Stimulated activated CD8-positive, alpha-beta memory T cell treated with anti-CD3 and anti-CD28 coated beads, Interleukin-4, amount 100 ng/mL, for 24 hours (primary cell): ENCODE measurements around the gene IFNL2.
"Not testable (repeated sequence)": the region's sequence is repeated elsewhere in the genome, so short reads cannot be mapped to it uniquely, and the experiment has no call there.

Experiments
- DNase-seq: peaks from one replicate; pipeline ENCODE4 v3.0.0-alpha.2; 2020; ENCODE audit warnings: low read depth

The IFNL2 gene

DNA sequence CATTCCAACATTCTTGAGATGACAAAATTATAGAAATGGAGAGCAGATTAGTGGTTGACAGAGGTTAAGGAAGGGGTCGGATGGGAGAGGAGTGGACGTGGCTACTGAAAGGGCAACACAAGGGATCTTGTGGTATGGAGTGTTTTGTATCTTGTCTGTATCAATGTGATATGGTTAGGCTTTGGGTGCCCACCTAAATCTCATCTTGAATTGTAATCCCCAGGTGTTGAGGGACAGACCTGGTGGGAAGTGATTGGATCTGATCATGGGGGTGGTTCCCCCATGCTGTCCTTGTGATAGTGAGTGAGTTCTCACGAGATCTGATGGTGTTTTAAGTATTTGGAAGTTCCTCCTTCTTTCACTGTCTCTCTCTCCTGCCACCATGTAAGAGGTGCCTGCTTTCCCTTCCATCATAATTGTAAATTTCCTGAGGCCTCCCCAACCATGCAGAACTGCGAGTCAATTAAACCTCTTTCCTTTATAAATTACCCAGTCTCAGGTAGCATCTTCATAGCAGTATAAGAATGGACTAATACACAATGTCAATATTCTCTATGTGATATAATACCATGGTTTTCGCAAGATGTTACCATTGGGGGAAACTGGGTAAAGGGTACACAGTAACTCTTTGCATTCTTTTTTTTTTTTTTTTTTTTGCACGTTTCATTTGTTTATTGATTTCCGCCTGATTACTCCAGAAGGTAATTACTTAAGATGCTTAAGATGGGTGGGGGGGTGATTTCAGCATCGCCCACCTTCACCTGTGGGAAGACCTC, 14.6 kb upstream of the IFNL2 start:
- no peak for DNase-seq

DNA sequence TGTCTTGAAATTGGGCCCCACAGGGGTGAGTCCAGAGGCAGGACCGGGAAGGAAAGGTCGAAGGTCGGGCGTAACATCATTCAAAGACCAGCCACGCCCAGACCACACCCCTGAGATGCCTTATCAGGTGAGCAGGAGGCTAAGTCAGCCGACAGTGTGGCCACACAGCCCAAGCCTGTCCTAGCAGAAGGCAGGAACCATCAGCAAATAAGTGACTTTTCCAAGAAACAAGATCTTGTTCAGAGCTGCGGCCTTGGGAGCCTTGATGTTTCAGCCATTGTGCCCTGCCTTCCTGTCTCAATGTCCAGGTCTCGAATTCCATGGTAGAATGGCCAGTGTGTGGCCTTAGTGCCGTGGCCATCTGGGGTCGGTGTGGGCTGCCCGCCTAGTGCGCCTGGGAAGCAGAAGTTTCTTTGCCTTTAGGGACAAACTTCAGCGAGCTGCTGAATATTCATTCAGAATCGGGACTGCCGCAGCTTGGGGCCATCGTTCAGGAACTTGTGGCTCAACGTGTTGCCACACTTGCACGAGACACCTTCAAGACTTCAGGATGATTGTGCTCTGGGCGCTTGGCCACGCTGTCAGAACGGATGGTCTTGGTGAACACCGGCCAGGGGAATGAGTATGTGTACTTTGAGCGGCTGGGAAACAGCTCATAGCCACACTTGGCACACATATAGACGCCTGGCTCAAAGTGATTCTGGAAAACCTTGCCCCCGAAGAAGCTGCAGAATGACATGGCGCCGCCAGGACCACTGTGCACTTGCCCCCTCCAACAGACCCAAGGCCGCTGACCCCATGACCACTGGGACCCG, 13.5 kb upstream of the IFNL2 start:
- DNase-seq, result no peak

DNA sequence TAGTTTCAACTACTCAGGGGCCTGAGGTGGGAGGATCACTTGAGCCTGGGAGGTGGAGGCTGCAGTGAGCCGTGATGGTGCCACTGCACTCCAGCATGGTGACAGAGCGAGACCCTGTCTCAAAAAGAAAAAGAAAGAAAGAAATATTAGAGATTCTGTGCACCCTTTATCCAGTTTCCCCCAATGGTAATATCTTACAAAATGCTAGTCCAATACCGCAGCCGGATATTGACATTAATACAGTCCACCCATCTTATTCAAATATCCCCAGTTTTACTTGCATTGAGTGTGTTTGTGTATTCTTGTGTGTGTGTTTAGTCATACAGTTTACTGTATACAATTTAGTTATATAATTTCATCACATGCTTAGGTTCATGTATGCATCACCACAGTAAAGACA, 11.0 kb upstream of the IFNL2 start:
- DNase-seq, result no peak

DNA sequence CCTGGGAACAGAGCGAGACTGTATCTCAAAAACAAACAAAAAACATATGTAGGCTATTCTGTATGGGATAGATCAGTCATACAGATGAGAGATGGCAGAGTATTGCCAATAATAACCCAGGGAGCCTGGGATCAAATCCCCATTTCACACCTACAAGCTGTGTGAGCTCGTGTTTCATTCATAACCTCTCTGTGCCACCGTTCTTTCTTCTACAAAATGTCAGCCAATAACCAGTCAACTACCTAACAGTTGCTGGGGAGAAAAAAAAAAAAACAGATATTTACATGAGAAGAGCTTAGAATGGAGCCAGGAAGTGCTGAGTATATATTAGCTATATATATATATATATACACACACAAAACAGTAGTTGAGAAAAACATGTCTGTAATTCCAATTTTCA, 6.5 kb upstream of the IFNL2 start:
- DNase-seq, result no peak

DNA sequence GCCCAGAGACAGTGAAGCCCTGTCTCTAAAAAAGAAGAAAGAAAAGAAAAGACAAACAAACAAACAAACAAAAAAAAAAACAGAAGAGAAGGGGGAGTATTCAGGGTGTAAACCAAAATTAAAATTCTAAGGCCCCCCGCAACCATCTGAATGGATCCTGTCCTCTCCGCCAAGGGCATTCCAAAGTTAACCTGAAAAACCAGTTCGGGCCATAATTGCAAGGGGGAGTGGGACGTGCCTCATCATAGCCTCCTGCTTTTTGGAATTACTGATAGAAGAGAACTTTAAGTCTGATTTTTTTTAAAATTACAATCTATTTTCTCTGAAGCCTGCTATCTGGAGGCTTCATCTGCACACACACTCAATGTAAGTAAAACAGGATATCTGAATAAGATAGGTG, 5.7 kb upstream of the IFNL2 start:
- no peak for DNase-seq

DNA sequence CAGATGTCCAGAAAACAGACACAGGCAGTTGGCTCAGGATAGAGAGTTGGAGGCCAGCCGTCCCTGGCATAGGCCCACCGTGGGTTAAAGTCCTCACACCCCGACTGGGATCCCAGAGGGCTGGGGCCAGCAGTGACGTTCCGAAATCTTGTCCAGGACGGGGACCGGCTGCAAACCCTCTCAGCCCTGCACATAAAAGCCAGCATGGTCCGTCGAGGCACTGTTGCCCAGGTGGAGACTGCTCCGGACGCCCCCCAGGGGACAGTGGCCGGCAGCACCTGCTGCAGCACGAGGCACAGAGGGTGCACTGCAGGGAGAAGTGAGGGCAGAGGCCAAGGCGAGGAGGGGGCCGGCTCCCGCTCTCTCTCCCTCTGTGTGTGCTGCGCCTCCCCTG, 4.3 kb upstream of the IFNL2 start:
- no peak for DNase-seq

DNA sequence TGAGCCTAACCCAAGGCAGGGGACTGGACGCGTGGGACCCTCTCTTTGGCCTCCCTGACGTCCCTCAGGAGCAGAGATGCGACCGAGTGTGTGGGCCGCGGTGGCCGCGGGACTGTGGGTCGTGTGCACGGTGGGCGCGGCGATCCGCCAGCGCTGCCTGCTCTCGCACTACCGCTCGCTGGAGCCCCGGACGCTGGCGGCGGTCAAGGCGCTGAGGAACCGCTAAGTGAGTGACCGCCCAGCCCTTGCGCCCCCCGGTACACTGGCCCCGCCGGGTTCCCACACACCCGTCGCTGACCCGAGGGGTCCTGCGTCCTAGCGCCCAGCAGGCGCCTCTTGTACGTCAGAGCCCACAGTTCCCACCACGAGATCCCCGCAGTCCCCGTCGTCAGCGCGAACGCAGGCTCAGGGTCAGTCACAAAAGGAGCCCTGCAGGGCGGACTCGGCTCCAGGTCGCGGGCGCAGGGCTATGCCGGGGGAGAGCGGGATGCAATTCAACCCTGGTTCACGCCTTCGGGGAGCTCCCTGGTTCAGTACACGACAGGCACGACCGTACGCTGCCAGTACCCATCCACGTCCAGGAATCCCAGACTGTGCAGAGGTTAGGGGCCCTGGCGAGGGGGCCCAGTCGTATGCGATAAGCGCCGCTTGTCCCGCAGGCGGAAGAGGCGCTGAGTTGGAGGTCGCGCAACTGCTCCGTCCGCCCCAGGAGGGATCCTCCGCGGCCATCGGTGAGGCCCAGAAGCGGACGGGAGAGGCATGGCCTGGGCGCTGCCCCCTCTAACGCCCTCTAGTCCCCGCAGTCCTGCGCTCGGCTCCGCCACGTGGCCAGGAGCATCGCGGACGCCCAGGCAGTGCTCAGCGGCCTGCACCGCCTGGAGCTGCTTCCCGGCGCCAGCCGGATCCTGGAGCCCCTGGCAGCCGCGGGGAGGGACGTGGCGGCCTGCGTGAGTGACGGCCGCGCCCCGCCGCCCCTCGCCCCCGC, 3.6 kb upstream of the IFNL2 start:
- no peak for DNase-seq

DNA sequence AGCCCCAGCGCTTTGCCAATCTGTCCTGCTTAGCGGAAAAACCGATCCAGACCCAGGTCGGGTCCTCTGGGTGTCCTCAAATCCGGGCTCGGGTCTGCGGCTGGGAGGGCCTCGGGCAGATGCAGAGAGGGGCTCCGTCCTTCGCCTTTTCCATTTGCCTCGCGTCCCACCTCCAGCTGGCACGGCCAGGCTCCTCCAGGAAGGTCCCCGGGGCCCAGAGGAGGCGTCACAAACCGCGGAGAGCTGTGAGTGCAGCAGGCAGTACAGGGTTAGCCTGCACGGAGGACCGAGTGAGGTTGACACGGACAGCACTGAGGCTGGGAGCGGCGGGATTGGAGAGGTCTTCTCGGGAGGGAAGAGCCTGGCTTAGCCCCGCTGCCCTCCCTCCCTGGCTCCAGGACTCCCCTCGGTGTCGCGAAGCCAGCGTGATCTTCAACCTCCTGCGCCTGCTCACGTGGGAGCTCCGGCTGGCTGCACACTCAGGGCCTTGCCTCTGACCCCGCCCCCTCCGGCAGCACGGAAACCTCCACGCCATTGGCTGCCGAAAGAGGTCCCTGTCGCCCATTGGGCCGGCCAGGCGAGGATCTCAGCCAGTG, 2.8 kb upstream of the IFNL2 start:
- no peak for DNase-seq

DNA sequence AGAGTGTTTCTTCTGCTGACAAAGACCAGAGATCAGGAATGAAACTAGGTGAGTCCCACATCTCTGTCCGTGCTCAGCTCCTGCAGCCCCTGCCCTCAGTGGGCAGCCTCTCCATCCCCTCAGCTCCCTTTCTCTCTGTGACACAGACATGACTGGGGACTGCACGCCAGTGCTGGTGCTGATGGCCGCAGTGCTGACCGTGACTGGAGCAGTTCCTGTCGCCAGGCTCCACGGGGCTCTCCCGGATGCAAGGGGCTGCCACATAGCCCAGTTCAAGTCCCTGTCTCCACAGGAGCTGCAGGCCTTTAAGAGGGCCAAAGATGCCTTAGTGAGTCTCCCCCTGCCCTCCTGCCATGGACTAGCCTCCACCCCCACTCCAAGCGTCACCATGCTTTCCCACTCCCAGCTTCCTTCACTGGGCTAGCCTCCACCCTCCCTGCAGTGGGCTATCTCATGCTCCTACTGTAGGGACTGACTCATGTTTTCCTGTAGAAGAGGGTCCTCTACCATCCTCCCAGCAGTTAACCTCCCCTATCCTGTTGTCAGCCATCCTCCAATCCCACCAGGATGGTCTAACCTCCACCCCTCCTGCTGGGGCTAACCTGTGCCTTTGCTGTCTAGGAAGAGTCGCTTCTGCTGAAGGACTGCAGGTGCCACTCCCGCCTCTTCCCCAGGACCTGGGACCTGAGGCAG, 481 bp downstream of the IFNL2 start:
- not testable (repeated sequence) for DNase-seq

DNA sequence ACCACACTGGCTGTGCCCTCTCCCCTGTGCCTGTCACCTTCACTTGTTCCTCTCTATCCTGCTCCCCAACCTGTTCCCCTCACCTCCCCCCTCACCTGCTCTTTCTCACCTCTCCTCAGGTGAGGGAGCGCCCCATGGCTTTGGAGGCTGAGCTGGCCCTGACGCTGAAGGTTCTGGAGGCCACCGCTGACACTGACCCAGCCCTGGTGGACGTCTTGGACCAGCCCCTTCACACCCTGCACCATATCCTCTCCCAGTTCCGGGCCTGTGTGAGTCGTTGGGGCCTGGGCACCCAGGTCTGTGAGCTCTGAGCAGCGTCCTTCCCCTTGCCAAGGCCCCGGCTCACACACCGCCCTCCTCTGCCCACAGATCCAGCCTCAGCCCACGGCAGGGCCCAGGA, 1.2 kb downstream of the IFNL2 start:
- DNase-seq, result not testable (repeated sequence)

DNA sequence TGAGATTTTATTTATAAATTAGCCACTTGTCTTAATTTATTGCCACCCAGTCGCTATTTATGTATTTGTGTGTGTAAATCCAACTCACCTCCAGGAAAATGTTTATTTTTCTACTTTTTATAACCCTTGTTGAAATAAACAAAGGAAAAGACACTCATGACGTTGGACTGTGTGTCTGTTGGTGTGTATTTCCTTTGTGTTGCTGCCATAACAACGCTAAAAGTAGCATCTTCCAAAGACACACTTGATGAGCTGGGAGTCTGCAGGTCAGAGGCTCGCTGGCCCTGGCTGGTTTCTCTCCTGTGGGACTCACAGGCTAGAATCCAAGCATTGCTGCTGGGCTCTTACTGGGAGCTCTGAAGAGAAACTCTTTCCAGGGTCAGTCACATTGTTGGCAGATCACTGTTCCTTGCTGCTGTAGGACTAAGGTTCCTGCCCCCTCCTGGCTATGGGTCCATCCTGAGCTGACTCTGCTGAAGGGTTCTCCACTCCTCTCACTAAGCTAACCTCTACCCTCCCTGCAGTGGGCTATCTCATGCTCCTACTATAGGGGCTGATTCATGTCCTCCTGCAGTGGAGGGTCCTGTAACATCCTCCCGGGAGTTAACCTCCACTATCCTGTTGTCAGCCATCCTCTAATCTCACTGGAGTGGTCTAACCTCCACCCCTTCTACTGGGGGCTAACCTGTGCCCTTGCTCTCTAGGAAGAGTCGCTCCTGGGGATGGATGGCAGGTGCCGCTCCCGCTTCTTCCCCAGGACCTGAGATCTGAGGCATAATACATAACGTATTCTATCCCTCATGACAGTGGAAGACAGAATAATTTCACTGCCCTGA, 2.1 kb downstream of the IFNL2 start:
- DNase-seq, result no peak

DNA sequence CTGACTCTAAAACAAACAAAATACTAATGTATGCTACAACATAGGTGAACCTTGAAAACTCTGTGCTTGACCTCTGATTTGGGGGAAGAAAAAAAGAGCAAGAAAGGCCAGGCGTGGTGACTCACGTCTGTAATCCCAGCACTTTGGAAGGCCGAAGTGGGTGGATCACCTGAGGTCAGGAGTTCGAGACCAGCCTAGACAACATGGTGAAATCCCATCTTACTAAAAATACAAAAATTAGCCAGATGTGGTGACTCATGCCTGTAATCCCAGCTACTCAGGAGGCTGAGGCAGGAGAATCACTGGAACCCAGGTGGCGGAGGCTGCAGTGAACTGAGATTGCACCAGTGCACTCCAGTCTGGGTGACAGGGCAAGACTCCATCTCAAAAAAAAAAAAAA, 5.7 kb downstream of the IFNL2 start:
- not testable (repeated sequence) for DNase-seq

DNA sequence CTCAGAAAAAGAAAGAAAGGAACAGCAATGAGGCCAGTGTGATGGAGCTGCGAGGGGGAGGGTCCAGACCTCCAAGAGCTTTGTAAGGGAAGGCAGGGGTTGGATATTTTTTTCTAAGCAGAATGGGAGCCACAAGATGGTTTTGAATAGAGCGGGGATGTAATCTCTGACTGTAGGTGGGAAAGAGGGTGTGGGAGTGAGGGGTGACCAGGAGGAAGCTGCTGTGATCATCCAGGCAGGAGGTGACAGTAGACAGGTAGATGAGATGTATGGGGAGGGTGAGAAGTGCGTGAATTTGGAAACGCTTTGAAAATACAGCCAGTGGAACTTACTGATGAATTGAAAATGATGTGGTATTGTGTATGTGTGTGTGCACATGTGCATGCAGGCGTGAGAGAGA, 7.4 kb downstream of the IFNL2 start:
- DNase-seq, result no peak

DNA sequence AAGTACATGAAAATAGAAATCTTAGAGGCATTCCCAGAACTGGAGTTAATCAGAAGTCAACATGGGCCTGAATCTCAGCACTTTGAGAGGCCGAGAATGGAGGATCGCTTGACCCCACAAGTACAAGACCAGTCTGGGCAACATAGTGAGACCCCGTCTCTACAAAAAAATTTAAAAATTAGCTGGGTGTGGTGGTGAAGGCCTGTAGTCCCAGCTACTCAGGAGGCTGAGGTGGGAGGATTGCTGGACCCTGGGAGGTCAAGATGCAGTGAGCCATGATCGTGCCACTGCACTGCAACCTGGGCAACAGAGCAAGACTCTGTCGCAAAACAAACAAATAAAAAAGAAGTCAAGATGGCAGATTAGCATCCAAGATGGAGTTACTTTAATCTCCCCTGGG, 8.5 kb downstream of the IFNL2 start:
- DNase-seq, result no peak

DNA sequence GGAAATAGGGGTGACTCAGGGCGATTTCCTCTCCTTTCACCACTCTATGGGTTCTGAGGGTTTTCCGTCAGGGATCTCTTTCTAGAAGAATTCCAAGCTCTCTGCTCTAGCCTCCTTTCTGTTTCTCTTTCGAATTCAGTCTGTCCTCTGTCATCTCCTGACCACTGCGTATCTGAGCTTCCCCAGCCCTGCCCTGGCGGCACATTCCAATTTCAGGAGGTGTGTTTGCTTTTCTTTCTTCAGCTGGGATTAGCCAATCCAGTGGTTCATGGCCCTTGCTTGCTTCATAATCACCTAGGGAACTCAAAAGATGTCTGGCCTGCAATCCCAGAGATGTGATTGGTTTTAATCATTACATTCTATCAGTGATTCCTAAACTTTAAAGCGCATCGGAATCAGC, 9.4 kb downstream of the IFNL2 start:
- DNase-seq, result no peak

DNA sequence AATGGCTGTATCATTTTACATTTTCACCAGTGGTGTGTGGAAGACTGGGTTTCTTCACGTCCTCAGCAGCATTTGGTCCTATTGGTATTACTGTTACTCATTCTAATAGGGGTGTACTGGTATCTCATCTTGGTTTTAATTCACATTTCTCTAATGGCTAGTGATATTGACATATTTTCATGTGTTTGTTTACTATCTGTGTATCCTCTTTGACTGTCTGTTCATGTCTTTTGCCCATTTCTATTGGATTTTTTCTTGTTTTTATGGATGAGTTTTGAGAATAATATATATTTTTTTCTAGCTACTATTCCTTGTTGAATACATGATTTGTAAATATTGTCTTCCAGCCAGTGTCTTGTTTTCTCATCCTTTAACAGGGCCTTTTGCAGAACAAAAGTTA, 13.8 kb downstream of the IFNL2 start:
- no peak for DNase-seq

DNA sequence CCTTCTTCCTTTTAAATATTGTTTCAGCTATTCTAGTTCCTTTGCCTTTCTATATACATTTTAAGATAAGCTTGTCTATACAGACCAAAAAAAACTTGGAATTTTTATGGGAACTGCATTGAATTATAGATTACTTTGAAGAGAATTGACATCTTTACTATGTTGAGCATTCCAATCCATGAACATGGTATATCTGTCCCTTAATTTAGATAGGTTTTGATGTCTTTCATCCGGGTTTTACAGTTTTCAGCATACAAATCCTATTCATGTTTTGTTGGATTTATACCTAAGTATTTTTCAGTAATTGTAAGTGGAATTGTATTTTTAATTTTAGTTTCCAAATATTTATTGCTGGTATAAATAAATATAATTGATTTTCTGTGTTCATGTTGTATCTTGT, 15.8 kb downstream of the IFNL2 start:
- no peak for DNase-seq

DNA sequence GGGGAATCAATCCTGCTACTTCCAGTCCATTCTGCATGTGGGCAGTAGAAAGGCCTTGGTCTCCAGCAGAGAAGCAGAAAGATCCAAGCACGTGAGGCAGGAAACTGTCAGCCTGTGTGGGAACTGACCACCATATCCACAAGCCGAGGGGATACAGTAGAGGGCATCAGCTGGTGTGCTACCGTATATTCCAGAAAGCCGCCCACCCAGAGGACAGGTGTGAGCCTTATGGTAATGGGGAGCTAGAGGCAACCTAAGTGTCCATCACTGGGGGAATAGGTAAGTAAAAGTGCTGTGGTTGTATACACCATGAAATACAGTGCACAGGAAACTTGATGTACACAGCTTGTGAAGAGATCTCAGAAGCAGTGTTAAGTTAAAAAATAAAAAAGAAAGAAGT, 25.2 kb downstream of the IFNL2 start:
- DNase-seq, result no peak

DNA sequence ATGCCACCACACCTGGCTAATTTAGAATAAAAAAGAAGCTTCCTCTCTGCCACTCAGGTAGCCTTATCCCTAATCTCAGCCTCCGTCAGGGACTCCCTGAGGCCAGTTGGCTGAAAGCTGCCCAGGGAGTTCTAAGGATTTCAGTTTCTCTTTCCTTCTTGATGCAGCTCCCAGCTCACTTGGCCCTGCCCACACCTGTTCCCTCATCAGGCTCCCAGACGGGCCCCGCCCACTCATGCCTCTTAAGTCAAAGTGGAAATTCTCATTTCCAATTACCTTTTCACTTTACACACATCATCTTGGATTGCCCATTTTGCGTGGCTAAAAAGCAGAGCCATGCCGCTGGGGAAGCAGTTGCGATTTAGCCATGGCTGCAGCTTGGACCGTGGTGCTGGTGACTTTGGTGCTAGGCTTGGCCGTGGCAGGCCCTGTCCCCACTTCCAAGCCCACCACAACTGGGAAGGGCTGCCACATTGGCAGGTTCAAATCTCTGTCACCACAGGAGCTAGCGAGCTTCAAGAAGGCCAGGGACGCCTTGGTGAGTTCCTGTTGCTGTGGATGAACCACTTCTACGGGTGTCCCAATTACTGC, 28.0 kb downstream of the IFNL2 start, which contains the start of gene IFNL1:
TSS of gene IFNL1 (plus strand) at position 353 of the 591 bp plus-strand sequence. CDS start at position 368, 15 bp downstream.
- DNase-seq, result no peak

DNA sequence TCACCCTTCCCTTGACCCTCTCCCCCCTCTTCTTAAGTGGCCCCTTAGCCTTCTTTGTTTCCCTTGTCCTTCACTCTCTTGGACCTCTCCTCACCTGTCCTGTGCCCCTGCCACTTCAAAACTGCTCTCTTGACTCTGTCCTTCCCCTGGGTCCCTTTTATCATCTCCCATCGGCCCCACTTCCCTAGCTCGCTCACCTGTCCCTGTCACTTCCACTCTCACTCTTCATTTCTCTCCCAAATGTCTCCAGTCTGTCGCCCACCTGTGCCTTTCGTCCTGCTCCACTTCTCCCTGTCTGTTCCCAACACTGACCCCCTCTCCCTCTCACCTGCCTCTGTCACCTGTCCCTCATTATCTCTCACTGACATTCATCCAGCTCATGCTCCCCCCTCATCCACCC, 28.7 kb downstream of the IFNL2 start:
- DNase-seq, result no peak
